Thymus (tissue), 11 donors: ENCODE results near the gene CLVS2. TPM values are rescaled to one million over a fixed set of nuclear protein-coding genes. Genes with fewer than 3 reads are reported as not detected.

ENCODE experiments used
- DNase-seq, 9 donors: peaks; one replicate each; pipeline ENCODE4 v3.0.0-alpha.2; 2013; ENCODE audit warnings: low spot score in 9 of 9, low read depth in 6 of 9, missing footprints in 1 of 9
- H3K27ac ChIP-seq, 2 donors: one replicate each; pipeline ENCODE4 v1.5.1; 2013; ENCODE audit warnings: control low read depth in 1 of 2, low read depth in 1 of 2, low read length in 1 of 2, mild to moderate bottlenecking in 1 of 2, moderate library complexity in 1 of 2
- H3K27me3 ChIP-seq, 2 donors: one replicate each; pipeline ENCODE4 v1.5.1; 2013; ENCODE audit warnings: low read length in 1 of 2; ENCODE audit not compliant: control insufficient read depth in 2 of 2, insufficient read depth in 1 of 2
- H3K36me3 ChIP-seq, 2 donors: one replicate each; pipeline ENCODE4 v1.5.1; 2013; ENCODE audit warnings: low read length in 1 of 2, mild to moderate bottlenecking in 1 of 2, moderate library complexity in 1 of 2; ENCODE audit not compliant: control insufficient read depth in 2 of 2, insufficient read depth in 2 of 2
- H3K4me1 ChIP-seq, 2 donors: one replicate each; pipeline ENCODE4 v1.5.1; 2013; ENCODE audit warnings: low read length in 2 of 2; ENCODE audit not compliant: control insufficient read depth in 2 of 2, insufficient read depth in 2 of 2
- H3K4me3 ChIP-seq, 2 donors: one replicate each; pipeline ENCODE4 v1.5.1; 2013; ENCODE audit warnings: low read length in 2 of 2, control low read depth in 1 of 2, mild to moderate bottlenecking in 1 of 2
- H3K9me3 ChIP-seq, 2 donors: one replicate each; pipeline ENCODE4 v1.5.1; 2013; ENCODE audit warnings: low read length in 1 of 2, mild to moderate bottlenecking in 1 of 2; ENCODE audit not compliant: control insufficient read depth in 2 of 2, insufficient read depth in 1 of 2
- WGBS: extraction: QIAGEN DNeasy Blood & Tissue Kit; methylation state at CpG from one replicate; pipeline ENCODE4 v1.1.7; 2013; 5-methylcytosine and 5-hydroxymethylcytosine counted together
- polyA plus RNA-seq: library from polyadenylated mRNA; stranded (reverse); fragments of 200-250 nt; gene quantifications from one replicate; pipeline ENCODE4 v1.2.3, GENCODE V29; 2013
- total RNA-seq: library from RNA; stranded (reverse); fragments of 120-200 nt; gene quantifications from one replicate; pipeline ENCODE4 v1.2.4, GENCODE V29; 2013
- donor health status: healthy.

Gene CLVS2
- total and polyA plus RNA-seq, 2 donors = 0.02 to 0.05 TPM

DNA sequence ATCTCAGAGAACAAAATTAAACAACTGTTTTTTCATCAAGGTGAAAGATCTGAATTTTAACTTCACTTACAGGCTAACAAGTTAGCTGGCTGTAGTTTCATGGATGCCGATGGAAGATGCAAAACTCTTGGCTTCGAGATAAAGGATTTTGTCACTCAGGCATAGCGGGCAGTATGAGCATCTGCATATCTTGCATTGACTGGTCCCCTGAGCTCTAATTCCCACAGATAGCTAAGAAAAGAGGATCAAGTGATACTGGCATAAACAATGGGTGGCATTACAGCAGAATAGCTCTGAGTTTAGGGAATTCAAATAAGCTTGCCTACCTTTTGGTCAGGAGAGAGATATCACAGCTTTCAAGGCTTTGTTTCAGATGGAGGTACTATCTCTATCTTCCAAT is 1.8 kb upstream of the CLVS2 start:
- Histone ChIP-seq H3K4me1 (no peaks in the 10 kb centered on the region), H3K4me3 (no peak overlapping the region), H3K27me3 (peaks cover 25 to 39% of the 10 kb centered on the region in 2 donors), H3K36me3 (no peaks in the 10 kb centered on the region), H3K27ac (no peak overlapping the region), H3K9me3 (no peaks in the 10 kb centered on the region)
- no peak for DNase-seq
- WGBS = 88% methylated on average over 3 of the region's 3 CpGs

DNA sequence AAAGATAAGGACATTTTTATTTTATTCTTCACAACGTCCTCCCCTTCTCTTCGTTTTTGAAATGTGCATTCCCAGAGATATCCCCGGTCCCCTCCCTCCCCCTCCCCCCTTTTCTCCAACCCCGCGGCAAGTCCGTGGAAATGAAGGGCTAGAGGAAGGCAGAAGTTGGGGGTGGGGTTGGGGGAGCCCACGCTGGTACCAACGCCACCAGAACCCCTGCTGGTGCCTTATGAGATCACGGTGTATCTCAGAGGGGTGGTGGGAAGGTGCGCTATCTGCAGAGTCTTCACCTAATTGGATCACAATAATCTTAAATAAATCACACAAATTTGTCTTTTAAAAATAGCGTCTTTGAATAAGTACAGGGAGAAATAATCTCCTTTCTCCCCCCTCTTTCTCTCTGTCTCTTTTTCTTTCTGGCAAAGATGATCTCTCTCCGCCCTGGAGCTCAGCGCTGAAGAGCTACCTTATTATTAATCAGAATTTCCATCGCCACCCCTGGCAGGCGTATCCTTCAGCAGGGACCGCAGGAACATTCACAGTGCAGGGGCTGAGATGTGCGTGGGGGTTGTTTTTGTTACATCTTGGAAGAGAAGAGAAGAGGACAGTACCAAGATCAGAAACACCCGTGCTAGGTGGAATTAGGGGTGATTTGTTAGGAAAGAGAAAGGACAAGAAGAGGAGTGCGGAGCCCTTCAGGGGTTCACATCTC is 915 bp downstream of the CLVS2 start:
- peaks cover 25 to 39% of the 10 kb centered on the region in 2 donors for H3K27me3 ChIP-seq
- no peak for DNase-seq

DNA sequence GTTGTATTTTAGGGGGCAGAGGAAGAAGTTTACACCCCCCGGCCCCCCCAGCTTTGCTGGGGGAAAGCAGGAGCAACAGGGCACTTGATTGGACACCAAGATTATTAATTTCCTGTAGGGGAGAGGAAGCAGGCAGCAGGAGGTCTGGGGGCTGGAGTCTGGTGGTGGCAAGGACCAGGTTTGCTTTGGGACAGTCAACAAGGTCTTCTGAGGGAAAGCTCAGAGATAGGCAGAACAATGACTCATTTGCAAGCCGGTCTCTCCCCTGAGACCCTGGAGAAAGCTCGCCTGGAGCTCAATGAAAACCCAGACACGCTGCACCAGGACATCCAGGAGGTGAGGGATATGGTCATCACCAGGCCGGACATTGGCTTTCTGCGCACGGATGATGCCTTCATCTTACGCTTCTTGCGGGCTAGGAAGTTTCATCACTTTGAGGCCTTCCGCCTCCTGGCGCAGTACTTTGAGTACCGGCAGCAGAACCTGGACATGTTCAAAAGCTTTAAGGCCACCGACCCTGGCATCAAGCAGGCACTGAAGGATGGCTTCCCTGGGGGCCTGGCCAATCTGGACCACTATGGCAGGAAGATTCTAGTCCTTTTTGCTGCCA is 1.6 kb downstream of the CLVS2 start:
- no peak overlapping the region for H3K4me3 ChIP-seq
- no peak for DNase-seq
- WGBS = 94% methylated on average over 13 of the region's 13 CpGs
- no peaks in the 10 kb centered on the region for H3K4me1 ChIP-seq
- H3K9me3 ChIP-seq = no peaks in the 10 kb centered on the region
- no peak overlapping the region for H3K27ac ChIP-seq
- peaks cover 25 to 39% of the 10 kb centered on the region in 2 donors for H3K27me3 ChIP-seq
- no peaks in the 10 kb centered on the region for H3K36me3 ChIP-seq

More for the DNA sequence above, 915 bp downstream of the CLVS2 start:
- Histone ChIP-seq H3K36me3 (no peaks in the 10 kb centered on the region), H3K4me1 (no peaks in the 10 kb centered on the region), H3K27ac (no peak overlapping the region), H3K9me3 (no peaks in the 10 kb centered on the region), H3K4me3 (no peak overlapping the region)
- 26% methylated on average over 19 of the region's 19 CpGs for WGBS

DNA sequence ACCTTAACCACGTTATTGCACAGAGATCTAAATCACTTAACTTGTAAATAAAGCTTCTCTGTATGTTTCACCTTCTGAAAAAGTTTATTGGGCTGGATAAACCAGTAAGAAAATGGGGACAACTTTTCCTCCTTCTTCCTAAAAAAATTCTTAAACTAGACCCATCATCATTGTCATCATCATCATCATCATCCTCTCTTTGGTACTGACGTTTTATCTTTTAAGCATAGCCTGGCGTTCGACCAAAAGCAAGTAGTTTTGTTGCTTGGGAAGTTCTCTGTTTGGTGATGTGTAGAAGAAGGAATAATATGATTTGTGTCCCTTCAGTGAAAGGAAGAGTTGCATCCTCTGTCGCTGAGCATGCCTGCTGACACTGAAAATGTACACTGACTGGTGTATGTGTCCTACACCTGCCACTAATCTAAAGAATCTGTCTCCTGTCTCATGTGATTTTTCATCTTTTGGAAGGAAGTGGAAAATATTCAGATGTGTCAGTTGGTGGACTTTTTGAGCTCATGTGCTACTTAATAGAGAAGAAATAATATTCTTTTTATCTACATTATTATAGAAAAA is 2.5 kb downstream of the CLVS2 start:
- Histone ChIP-seq H3K4me3 (no peak overlapping the region), H3K27ac (no peak overlapping the region), H3K27me3 (peaks cover 25 to 39% of the 10 kb centered on the region in 2 donors), H3K9me3 (no peaks in the 10 kb centered on the region), H3K4me1 (no peaks in the 10 kb centered on the region), H3K36me3 (no peaks in the 10 kb centered on the region)
- 77% methylated on average over 5 of the region's 5 CpGs for WGBS
- no peak for DNase-seq

DNA sequence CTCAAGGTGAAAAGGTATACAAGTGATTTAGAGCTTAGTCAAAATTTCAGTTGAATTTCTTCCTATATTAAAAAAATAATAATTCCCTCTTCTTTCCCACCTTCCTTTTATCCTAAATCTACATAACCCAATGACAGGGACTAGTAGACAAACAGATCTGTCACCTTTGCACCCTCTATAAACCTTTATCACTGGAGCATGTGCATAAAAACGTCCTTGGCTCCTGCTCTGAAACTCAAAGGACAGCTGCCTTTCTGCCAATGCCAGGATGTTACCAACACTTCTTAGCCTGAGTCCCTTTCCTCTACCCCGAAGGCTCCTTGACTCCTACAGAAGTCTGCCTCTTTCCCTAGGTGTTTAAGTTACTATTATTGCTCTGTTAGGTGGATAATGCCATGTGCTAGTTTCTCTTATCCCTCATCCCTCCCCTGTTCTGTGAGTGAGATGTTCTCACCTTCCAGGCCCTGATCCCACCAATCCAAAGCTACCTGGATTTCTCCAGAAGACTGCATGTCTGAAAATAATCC is 4.3 kb downstream of the CLVS2 start:
- H3K36me3 ChIP-seq = no peaks in the 10 kb centered on the region
- H3K4me1 ChIP-seq = no peaks in the 10 kb centered on the region
- H3K9me3 ChIP-seq = no peaks in the 10 kb centered on the region
- DNase-seq = no peak
- H3K27me3 ChIP-seq = peaks cover 22 to 27% of the 10 kb centered on the region in 2 donors
- no peak overlapping the region for H3K4me3 ChIP-seq
- 64% methylated on average over 2 of the region's 2 CpGs for WGBS
- no peak overlapping the region for H3K27ac ChIP-seq

DNA sequence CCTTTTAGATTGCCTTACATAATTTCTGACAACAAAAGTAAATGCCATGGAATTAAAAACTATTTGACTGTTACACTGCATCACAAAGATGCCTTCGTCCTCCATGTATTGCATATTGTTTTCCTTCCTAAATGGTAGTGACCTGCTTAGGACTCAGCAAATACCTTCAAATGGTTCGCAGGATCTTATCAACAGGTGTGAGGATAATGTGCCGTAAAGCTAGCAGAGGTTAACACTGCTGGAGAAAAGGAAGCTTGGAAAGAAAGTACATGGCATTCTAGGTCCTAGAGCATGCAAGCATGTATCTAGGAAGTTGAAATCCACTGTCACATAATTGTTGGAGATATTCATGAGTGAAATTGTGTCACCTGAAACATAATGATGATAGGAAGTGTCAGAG is 5.5 kb downstream of the CLVS2 start:
- Histone ChIP-seq H3K9me3 (no peaks in the 10 kb centered on the region), H3K36me3 (no peaks in the 10 kb centered on the region), H3K27me3 (peaks cover 11 to 15% of the 10 kb centered on the region in 2 donors), H3K4me1 (no peaks in the 10 kb centered on the region), H3K27ac (no peak overlapping the region), H3K4me3 (no peak overlapping the region)
- no peak for DNase-seq
- WGBS = 91% methylated on average over 3 of the region's 3 CpGs

DNA sequence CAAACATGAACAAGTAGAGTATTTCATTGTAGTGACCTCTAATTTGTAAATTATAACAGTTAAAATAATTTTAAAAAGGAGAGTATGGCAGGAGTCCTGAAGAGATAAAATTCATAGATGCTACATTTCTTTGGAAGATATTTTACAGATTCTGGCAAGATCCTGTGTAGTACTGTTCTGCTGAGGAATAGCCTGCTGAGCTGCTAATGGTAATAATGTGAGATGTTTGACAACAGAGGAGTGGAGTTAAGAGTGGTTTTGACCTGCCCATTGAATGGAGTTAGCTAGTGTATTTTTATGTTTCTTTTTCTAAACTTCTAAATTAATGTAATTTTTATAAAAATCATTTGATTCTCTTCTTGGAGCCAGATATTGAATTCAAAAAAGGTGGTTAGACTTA is 11.8 kb downstream of the CLVS2 start:
- no peaks in the 10 kb centered on the region for H3K4me1 ChIP-seq
- H3K27ac ChIP-seq = no peak overlapping the region
- DNase-seq = no peak
- H3K36me3 ChIP-seq = no peaks in the 10 kb centered on the region
- H3K9me3 ChIP-seq = no peaks in the 10 kb centered on the region
- H3K4me3 ChIP-seq = no peak overlapping the region
- no peaks in the 10 kb centered on the region for H3K27me3 ChIP-seq

DNA sequence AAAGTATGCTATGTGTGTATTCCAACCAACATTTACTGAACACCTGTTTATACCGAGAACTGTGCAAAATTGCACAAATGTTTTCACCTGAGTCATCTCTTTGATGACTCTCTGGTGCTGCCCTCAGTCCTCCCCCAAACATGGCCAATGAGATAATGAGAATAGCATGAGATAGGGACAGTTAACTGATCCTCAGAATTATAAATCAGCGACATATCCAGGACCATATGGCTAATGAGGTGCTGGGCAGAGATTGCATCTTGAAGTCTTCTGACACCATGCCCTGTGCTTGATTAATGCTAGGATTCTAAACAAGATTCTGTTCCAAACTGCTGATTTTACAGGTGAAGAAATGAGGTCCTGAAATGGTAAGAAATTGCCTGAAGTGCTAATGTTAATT is 13.0 kb downstream of the CLVS2 start:
- Histone ChIP-seq H3K9me3 (no peaks in the 10 kb centered on the region), H3K4me1 (no peaks in the 10 kb centered on the region), H3K4me3 (no peak overlapping the region), H3K27me3 (no peaks in the 10 kb centered on the region), H3K36me3 (no peaks in the 10 kb centered on the region), H3K27ac (no peak overlapping the region)
- DNase-seq = no peak
- 83% methylated on average over 2 of the region's 2 CpGs for WGBS

DNA sequence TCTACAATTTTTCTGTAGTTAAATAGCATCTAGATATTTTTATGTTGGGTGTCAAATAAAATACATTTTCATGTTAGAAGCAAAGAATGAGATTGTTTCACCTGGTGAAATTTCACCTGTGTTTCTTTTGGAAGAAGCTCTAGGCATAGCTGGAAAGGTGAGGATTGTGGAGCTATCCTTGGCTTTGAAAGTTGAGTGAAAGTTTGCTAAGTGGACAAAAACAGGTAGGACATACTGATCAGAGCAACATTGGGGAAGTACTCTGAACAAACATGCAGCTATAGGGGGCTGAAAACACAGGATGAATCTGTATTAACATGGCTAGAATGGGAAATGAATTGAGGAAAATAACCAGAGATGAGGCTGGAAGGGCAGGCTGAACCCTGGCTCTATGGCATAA is 18.8 kb downstream of the CLVS2 start:
- no peak overlapping the region for H3K27ac ChIP-seq
- no peaks in the 10 kb centered on the region for H3K36me3 ChIP-seq
- no peaks in the 10 kb centered on the region for H3K9me3 ChIP-seq
- H3K4me1 ChIP-seq = no peaks in the 10 kb centered on the region
- no peak overlapping the region for H3K4me3 ChIP-seq
- H3K27me3 ChIP-seq = no peaks in the 10 kb centered on the region
- DNase-seq = no peak
